ENCODE results near the gene CPNE8. TPM values are rescaled to one million over a fixed set of nuclear protein-coding genes. Genes with fewer than 3 reads are reported as not detected.

The CPNE8 gene
- polyA plus RNA-seq, 2 of the 4 experiments (the other 2 are of a cell fraction): 8.0 to 30.1 TPM

GRCh38 chr12:38844267-38844666 lies 61.1 kb downstream of the CPNE8 start:
- WGBS (ENCODE audit: missing lambda C conversion rate): 68% methylated on average over 4 of the region's 4 CpGs
- DNase-seq (ENCODE audit: low read depth in 1 of 2, low spot score in 1 of 2): no peak
- Histone ChIP-seq H3K4me1 (no peaks in the 10 kb centered on the region), H3K27ac (no peak overlapping the region), H3K9me3 (no peaks in the 10 kb centered on the region), H3K4me3 (no peak overlapping the region), H3K4me2 (no peak overlapping the region)
- FAIRE-seq: no peak
- POLR2A ChIA-PET: no interaction called here
- CTCF ChIA-PET: no interaction called here
- ATAC-seq: no peak
- TF ChIP-seq FOSB (CRISPR knock-in tag; IDR thresholded peaks at IDR 0.05): no peak
- no peak for TF ChIP-seq GATA3 (IDR thresholded peaks at IDR 0.05; ENCODE audit: borderline replicate concordance)
- no peak for TF ChIP-seq POLR2A (IDR thresholded peaks at IDR 0.05; ENCODE audit: low read length)
- no peak for TF ChIP-seq RFX5 (IDR thresholded peaks at IDR 0.05)
- TF ChIP-seq E2F6 (IDR thresholded peaks at IDR 0.05; ENCODE audit: borderline replicate concordance, low read depth): no peak
- no peak for TF ChIP-seq FOSL2 (IDR thresholded peaks at IDR 0.05)
- TF ChIP-seq FOSL2 (CRISPR knock-in tag; IDR thresholded peaks at IDR 0.05): no peak
- no peak for TF ChIP-seq CHD4 (IDR thresholded peaks at IDR 0.05; ENCODE audit: borderline replicate concordance)
- no peak for TF ChIP-seq EHF (CRISPR knock-in tag; IDR thresholded peaks at IDR 0.05)
- TF ChIP-seq KDM1A (IDR thresholded peaks at IDR 0.05; ENCODE audit: low read depth): no peak
- TF ChIP-seq ZC3H11A (IDR thresholded peaks at IDR 0.05): no peak
- no peak for TF ChIP-seq BHLHE40 (IDR thresholded peaks at IDR 0.05; ENCODE audit: low read depth, low read length)
- TF ChIP-seq CHD2 (IDR thresholded peaks at IDR 0.05; ENCODE audit: low read length, partially characterized antibody): no peak
- no peak for TF ChIP-seq CBX2 (IDR thresholded peaks at IDR 0.05; ENCODE audit: borderline replicate concordance, low read depth)
- TF ChIP-seq CBX8 (IDR thresholded peaks at IDR 0.05): no peak
- TF ChIP-seq ELK1 (IDR thresholded peaks at IDR 0.05; ENCODE audit: low read depth, low read length): no peak
- TF ChIP-seq HOXB13 (CRISPR knock-in tag; IDR thresholded peaks at IDR 0.05; ENCODE audit: low read depth): no peak
- no peak for TF ChIP-seq MAX (IDR thresholded peaks at IDR 0.05)
- no peak for TF ChIP-seq MAFK (IDR thresholded peaks at IDR 0.05; ENCODE audit: partially characterized antibody)

GRCh38 chr12:38838056-38838850 lies 67.1 kb downstream of the CPNE8 start:
- H3K27ac ChIP-seq: no peak overlapping the region
- FAIRE-seq (no peak), DNase-seq (ENCODE audit: low read depth in 1 of 2, low spot score in 1 of 2) (no peak), ATAC-seq (no peak)
- ChIA-PET POLR2A (no interaction called here), CTCF (interaction anchor here (1.1 to 1.3 kb wide), 2 partner anchors 13 to 20 kb away, joined by 3 to 4 read pairs; no protein-coding TSS in a partner anchor)
- no peaks in the 10 kb centered on the region for H3K4me1 ChIP-seq
- no peaks in the 10 kb centered on the region for H3K9me3 ChIP-seq
- H3K4me2 ChIP-seq: no peak overlapping the region
- WGBS (ENCODE audit: missing lambda C conversion rate): 100% methylated on average over 2 of the region's 2 CpGs
- no peak overlapping the region for H3K4me3 ChIP-seq
- TF ChIP-seq CBX2 (IDR thresholded peaks at IDR 0.05; ENCODE audit: borderline replicate concordance, low read depth): no peak
- no peak for TF ChIP-seq NFE2L2 (conservative IDR thresholded peaks at IDR 0.05; ENCODE audit: low read length)
- TF ChIP-seq RNF2 (IDR thresholded peaks at IDR 0.05; ENCODE audit: borderline replicate concordance, low read depth): no peak
- no peak for TF ChIP-seq POLR2A (IDR thresholded peaks at IDR 0.05; ENCODE audit: low read length)
- no peak for TF ChIP-seq JUN (IDR thresholded peaks at IDR 0.05)
- TF ChIP-seq NPAS2 (CRISPR knock-in tag; IDR thresholded peaks at IDR 0.05; ENCODE audit: borderline replicate concordance): no peak
- no peak for TF ChIP-seq JUNB (IDR thresholded peaks at IDR 0.05)
- no peak for TF ChIP-seq TFCP2L1 (CRISPR knock-in tag; IDR thresholded peaks at IDR 0.05)
- no peak for TF ChIP-seq HOXB5 (CRISPR knock-in tag; IDR thresholded peaks at IDR 0.05)
- no peak for TF ChIP-seq CBX8 (IDR thresholded peaks at IDR 0.05)
